Activated CD8-positive, alpha-beta memory T cell treated with anti-CD3 and anti-CD28 coated beads, Interleukin-2, amount 50 U/mL, for 24 hours (primary cell): ENCODE measurements around the gene ANGPTL4.
"Not testable (repeated sequence)": the region's sequence is repeated elsewhere in the genome, so short reads cannot be mapped to it uniquely, and the experiment has no call there.

Experiments
- DNase-seq: peaks from one replicate; pipeline ENCODE4 v3.0.0-alpha.2; 2020; ENCODE audit errors: extremely low read depth

Gene ANGPTL4

GRCh38 chr19:8363803-8364771 is at the start of gene ANGPTL4:
Gene ANGPTL4, plus strand, starts transcription at chr19:8364155. Its CDS starts 167 bp downstream, at chr19:8364322.
- no peak for DNase-seq

DNA sequence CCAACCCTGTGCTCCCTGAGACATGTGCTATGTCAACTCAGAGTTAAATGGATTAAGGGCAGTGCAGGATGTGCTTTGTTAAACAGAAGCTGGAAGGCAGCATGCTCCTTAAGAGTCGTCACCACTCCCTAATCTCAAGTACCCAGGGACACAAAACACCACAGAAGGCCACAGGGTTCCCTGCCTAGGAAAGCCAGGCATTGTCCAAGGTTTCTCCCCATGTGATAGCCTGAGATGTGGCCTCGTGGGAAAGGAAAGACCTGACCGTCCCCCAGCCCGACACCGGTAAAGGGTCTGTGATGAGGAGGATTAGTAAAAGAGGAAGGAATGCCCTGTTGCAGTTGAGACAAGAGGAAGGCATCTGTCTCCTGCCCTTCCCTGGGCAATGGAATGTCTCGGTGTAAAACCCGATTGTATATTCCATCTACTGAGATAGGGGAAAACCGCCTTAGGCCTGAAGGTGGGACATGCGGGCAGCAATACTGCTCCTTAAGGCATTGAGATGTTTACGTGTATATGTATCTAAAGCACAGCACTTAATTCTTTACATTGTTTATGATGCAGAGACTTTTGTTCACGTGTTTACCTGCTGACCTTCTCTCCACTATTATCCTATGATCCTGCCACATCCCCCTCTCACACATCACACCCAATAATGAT is 48.8 kb upstream of the ANGPTL4 start:
- not testable (repeated sequence) for DNase-seq

DNA sequence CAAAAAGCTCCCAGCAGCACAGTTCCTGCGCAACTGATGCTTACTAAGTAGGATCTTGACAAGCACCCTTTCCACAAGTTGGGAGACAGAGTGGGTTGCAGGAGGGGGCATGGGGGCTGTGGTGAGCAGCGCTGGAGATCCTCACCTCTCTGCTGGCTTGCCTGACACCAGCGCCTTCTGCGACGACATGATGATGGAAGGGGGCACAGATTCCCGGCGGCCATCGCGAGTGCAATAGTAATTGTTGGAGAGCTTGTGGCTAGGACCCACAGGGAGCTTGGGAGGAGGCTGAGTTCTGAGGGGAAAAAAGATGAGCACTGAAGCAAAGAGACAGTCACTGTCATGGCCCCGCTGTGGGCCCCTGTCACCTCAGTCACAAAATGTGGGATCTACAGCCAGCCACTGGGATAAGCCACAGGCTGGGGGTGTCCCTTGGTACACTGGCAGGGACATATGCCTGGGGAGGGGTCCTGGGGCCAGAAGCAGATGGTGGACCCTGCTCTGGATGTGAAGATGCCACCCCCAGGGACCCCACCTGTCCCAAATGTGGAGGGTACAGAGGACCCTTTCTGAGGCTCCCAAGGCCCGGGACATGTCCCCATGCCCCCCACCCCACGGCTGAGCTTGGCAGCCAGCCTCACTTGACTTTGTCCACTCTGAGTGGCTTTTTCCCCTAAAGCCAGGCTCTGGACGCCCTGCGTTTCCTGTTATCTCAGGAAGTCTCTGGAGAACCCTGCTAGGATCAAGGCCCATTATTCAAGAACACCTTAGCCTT is 47.4 kb upstream of the ANGPTL4 start:
- DNase-seq = no peak

DNA sequence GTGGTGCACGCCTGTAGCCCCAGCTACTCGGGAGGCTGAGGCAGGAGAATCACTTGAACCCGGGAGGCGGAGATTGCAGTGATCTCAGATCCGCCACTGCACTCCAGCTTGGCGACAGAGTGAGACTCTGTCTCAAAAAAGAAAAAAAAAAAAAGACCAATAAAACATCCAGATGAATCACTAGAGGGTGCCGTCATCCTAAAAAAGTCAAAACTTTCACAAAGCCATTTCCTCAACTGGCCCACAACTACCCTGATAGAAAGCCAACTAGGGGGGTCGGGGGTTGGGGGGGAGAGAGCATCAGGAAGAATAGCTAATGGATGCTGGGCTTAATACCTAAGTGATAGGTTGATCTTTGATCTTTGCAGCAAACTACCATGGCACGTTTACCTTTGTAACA is 45.1 kb upstream of the ANGPTL4 start:
- not testable (repeated sequence) for DNase-seq

DNA sequence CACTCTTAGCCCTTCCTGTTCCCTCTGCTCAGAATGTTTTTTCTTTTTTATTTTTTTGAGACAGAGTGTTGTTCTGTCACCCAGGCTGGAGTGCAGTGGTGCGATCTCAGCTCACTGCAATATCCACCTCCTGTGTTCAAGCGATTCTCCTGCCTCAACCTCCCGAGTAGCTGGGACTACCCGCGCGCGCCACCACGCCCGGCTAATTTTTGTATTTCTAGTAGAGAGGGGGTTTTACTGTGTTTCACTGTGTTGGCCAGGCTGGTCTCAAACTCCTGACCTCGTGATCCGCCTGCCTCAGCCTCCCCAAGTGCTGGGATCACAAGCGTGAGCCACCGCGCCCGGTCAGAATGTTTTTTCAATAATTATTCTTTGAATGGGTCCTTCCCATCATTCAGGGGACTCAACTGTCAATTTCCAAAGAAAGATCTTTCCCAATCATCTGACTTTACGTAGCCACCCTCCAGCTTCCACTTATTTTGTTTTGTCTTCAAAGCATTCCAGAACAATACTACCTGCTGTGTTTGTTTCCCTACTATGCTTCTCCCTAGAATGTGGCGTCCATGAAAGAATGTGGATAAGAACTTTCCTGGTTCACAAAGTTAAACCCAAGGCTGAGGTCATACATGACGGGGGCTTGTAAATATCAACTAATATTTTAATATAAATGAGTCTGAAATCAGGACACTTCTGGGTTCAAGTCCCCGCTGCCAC is 44.0 kb upstream of the ANGPTL4 start:
- no peak for DNase-seq

GRCh38 chr19:8320564-8321066 is 43.3 kb upstream of the ANGPTL4 start:
- DNase-seq = no peak

- DNase-seq = peak; percentile 87
These were observed 42.6 kb upstream of the ANGPTL4 start, which contains the start of the genes NDUFA7 and RPS28 for GRCh38 chr19:8321067-8321985. Gene NDUFA7, minus strand, starts transcription at chr19:8321375. Its CDS starts 17 bp downstream, at chr19:8321358. Gene RPS28, plus strand, starts transcription at chr19:8321496. Its CDS starts 35 bp downstream, at chr19:8321531.

DNA sequence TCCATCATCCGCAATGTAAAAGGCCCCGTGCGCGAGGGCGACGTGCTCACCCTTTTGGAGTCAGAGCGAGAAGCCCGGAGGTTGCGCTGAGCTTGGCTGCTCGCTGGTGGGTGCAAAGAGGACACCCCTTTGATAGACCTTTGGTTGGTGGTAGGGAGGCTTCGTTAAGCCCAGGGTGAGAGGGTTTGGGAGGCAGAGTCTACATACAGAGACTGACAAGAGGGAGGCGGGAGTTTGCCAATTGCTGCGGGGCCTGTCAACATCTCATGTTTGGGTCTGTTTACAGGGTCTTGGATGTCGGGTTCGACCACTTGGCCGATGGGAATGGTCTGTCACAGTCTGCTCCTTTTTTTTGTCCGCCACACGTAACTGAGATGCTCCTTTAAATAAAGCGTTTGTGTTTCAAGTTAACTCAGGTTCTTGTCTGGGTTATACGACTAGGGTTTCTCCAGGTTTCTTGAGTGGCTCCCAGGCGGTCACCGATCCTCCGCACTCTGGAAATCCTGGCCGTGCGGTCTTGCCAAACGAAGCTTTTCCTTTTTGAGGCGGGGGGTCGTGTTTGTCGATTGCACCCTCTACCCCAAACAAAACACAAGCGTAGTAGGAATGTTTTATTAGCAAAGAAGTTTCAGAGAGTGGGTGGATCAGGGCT is 41.8 kb upstream of the ANGPTL4 start:
- DNase-seq = no peak

DNA sequence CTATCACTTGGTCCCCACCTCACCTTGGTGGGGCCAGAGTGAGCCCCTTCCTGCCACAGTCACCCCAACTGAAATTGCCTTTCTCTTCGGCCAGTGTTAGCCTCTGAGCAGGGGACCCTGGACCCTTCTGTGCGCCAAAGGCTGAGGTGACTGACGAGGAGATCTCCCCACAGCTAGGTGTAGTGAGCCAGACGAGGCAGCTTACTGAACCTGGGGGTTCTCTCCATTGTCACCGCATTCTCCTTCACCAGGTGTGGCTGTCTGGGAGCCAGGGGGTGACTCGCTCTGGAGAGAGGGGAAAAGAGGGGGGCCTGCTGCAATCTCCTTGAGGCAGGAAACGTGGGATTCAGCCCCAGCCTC is 41.3 kb upstream of the ANGPTL4 start:
- DNase-seq = no peak

GRCh38 chr19:8323781-8324185 is 40.2 kb upstream of the ANGPTL4 start:
- DNase-seq = no peak

DNA sequence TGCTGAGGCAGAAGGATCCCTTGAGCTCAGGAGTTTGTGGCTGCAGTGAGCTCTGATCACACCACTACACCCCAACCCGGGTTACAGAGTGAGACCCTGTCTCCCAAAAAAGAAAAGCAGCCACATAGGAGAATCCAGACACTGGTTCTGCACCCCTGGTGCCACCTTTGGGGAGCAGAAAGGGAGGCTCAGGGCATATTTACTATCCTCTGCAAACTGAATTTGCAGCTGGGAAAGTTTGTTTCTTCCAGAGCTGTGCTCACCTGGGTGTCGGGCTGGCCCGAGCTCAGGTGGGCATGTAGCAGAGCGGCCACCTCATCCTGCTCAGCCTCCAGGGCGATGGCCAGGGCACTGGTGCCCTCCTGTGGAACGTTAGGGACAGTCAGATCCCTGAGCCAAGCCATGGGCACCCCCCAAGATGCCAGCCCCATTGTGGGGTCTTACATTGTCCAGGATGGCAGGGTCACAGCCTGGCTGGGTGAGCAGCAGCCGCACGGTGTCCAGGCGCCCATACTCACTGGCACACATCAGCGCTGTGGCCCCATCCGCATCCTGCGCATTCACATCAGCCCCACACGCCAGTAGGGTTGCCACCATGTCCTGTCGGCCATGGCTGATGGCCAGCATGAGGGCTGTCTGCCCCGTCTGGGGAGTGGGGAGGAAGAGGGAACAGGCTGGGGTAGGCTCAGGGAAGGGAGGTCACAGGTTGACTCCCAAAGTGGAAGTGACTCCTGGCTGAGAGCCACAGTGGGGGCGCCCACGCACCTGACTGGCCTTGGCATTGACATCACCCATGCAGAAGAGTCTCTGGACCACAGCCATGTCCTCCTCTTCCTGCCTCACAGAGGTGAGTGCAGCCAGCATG is 39.5 kb upstream of the ANGPTL4 start:
- no peak for DNase-seq

GRCh38 chr19:8325454-8325853 is 38.5 kb upstream of the ANGPTL4 start:
- DNase-seq = no peak

GRCh38 chr19:8329996-8330395 is 34.0 kb upstream of the ANGPTL4 start:
- DNase-seq = no peak

DNA sequence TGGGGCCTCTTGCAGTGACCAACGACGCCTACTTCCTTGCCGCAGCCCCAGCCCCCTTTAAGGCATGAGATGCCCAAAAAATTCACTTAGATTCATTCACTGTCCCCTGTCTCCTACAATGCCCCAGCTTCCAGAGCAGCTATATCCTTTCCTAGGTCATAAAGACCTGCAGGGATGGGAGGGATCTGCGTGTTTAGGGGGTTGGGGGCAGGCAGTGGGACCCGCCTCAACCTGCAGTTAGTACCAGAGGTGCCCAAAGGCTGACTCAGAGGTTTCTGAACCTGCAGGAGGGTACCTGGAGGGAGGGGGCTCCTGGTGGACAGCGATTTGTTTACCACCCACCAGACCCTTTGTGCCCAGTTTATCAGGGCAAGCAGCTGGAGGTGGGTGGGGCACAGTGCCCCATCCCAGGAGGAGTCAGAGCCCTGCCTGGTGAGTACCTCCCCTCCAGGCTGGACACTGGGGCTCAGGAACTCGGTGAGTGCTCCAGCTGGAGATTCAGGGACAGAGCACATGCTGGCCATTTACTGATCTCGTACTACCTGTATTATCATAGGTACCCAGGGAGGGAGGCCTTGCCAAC is 32.6 kb upstream of the ANGPTL4 start:
- no peak for DNase-seq

- DNase-seq = no peak
These were observed 30.8 kb upstream of the ANGPTL4 start for GRCh38 chr19:8332976-8333766.

- DNase-seq = no peak
These were observed 30.0 kb upstream of the ANGPTL4 start for GRCh38 chr19:8333767-8334457.
